Tibial nerve (tissue), 4 donors: ENCODE measurements around the gene KIRREL2. TPM values are rescaled to one million over a fixed set of nuclear protein-coding genes. Genes with fewer than 3 reads are reported as not detected.
"Not testable (repeated sequence)": the region's sequence is repeated elsewhere in the genome, so short reads cannot be mapped to it uniquely, and the experiment has no call there.

Experiments used
- DNase-seq, 2 donors: peaks; one replicate each; pipeline ENCODE4 v3.0.0-alpha.2; 2019; ENCODE audit warnings: low spot score in 2 of 2
- H3K27ac ChIP-seq, 4 donors: fragments of 200-600 bp; sonication (generic) in 3 of 4; one replicate each; pipeline ENCODE4 v1.5.1; 2017 to 2019; ENCODE audit warnings: mild to moderate bottlenecking in 1 of 4
- H3K27me3 ChIP-seq, 2 donors: fragments of 200-600 bp; sonication (generic) in 1 of 2; one replicate each; pipeline versions ENCODE4 v1.5.1 to v1.6.0; 2017 to 2019
- H3K36me3 ChIP-seq, 3 donors: fragments of 200-600 bp; sonication (generic); one replicate each; pipeline ENCODE4 v1.5.1; 2018 to 2019
- H3K4me1 ChIP-seq, 4 donors: fragments of 200-600 bp; sonication (generic) in 3 of 4; one replicate each; pipeline ENCODE4 v1.5.1; 2017 to 2019
- H3K4me3 ChIP-seq, 4 donors: fragments of 200-600 bp; sonication (generic) in 3 of 4; one replicate each; pipeline ENCODE4 v1.5.1; 2017 to 2019; ENCODE audit warnings: mild to moderate bottlenecking in 1 of 4, moderate library complexity in 1 of 4
- H3K9me3 ChIP-seq, 4 donors: fragments of 200-600 bp; sonication (generic) in 3 of 4; one replicate each; pipeline ENCODE4 v1.5.1; 2017 to 2019
- EP300 ChIP-seq, 2 donors: sonication (generic); formaldehyde crosslinking; IDR thresholded peaks; one replicate each; pipeline ENCODE4 v1.6.1; 2017; ENCODE audit warnings: antibody characterized with exemption in 2 of 2, mild to moderate bottlenecking in 1 of 2
- POLR2A ChIP-seq, 2 donors: fragments of 450-650 bp; IDR thresholded peaks; one replicate each; pipeline ENCODE4 v1.6.1; 2017; ENCODE audit warnings: antibody characterized with exemption in 2 of 2, mild to moderate bottlenecking in 2 of 2, moderate library complexity in 2 of 2
- WGBS, 2 donors: methylation state at CpG; one replicate each; pipeline ENCODE4 v1.1.5; 2018; 5-methylcytosine and 5-hydroxymethylcytosine counted together
- total RNA-seq, 4 donors: library from RNA; depleted of rRNA; stranded (reverse); fragments of >200 nt; gene quantifications; one replicate each; pipeline ENCODE4 v1.1.0, GENCODE V29; 2016
- TF ChIP-seq, protein P1 (sequence below), 5 experiments: fragments of 200-600 bp in 3 of 5; fragments of 450-650 bp in 2 of 5; sonication (generic) in 3 of 5; IDR thresholded peaks; one replicate each; pipeline ENCODE4 v1.5.1; 2016 to 2019; ENCODE audit warnings: antibody characterized with exemption in 5 of 5, mild to moderate bottlenecking in 3 of 5, moderate library complexity in 2 of 5

The KIRREL2 gene
- total RNA-seq, 4 donors from 2014 or later, result 0.44 TPM; not detected in 3

DNA sequence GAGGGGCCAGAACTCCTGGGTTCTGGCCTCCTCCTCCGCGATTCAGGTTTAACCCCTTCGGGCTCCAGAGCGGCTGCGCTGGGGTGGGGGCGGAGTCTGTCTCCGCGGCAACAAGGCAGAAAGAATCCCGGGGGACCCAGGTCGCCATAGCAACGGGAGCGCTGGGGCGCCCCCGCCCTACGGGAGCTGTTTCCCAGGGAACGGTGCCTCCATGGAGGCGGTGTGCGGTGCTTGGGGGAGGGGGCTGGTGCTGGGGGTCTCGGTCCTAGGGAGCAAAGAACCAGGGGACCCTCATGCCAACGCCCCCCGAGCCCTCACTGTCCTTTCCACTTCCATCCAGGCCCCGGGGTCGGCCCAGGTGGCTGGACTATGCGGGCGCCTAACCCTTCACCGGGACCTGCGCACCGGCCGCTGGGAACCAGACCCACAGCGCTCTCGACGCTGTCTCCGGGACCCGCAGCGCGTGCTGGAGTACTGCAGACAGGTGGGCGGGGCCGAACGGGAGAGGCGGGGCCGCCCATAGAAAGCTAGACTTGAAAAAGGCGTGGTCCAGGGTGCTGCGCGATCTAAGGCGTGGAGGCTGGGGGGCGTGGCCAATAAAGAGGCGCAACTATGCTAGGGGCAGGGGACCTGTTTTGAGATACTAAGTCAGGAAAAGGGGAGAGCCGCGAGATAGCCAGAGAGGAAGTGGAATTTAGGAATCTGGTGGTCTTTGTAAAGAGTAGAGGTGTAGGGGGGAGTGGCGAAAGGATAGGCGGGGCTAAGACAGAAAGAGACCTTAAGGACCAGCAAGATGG, 12.8 kb downstream of the KIRREL2 start:
- no peaks in the 10 kb centered on the region for H3K9me3 ChIP-seq
- peaks cover 0 to 4% (median 0%) of the 10 kb centered on the region in 3 donors for H3K36me3 ChIP-seq
- H3K27me3 ChIP-seq, result peaks cover 0 to 58% of the 10 kb centered on the region in 2 donors
- DNase-seq, result no peak
- 1 to 2% methylated on average over 36 to 49 of the region's 51 CpGs for WGBS, 2 donors
- H3K4me3 ChIP-seq, result peak overlapping the region in 3 of 4 donors; percentile 6 to 58 (median 31)
- TF ChIP-seq EP300 (IDR thresholded peaks at IDR 0.05), result no peak
- TF ChIP-seq, protein P1, sequence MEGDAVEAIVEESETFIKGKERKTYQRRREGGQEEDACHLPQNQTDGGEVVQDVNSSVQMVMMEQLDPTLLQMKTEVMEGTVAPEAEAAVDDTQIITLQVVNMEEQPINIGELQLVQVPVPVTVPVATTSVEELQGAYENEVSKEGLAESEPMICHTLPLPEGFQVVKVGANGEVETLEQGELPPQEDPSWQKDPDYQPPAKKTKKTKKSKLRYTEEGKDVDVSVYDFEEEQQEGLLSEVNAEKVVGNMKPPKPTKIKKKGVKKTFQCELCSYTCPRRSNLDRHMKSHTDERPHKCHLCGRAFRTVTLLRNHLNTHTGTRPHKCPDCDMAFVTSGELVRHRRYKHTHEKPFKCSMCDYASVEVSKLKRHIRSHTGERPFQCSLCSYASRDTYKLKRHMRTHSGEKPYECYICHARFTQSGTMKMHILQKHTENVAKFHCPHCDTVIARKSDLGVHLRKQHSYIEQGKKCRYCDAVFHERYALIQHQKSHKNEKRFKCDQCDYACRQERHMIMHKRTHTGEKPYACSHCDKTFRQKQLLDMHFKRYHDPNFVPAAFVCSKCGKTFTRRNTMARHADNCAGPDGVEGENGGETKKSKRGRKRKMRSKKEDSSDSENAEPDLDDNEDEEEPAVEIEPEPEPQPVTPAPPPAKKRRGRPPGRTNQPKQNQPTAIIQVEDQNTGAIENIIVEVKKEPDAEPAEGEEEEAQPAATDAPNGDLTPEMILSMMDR (IDR thresholded peaks at IDR 0.05), result no peak
- TF ChIP-seq POLR2A (IDR thresholded peaks at IDR 0.05), result no peak
- H3K4me1 ChIP-seq, result peaks cover 0 to 29% (median 17%) of the 10 kb centered on the region in 4 donors
- H3K27ac ChIP-seq, result peak overlapping the region in 1 of 4 donors; percentile 33

DNA sequence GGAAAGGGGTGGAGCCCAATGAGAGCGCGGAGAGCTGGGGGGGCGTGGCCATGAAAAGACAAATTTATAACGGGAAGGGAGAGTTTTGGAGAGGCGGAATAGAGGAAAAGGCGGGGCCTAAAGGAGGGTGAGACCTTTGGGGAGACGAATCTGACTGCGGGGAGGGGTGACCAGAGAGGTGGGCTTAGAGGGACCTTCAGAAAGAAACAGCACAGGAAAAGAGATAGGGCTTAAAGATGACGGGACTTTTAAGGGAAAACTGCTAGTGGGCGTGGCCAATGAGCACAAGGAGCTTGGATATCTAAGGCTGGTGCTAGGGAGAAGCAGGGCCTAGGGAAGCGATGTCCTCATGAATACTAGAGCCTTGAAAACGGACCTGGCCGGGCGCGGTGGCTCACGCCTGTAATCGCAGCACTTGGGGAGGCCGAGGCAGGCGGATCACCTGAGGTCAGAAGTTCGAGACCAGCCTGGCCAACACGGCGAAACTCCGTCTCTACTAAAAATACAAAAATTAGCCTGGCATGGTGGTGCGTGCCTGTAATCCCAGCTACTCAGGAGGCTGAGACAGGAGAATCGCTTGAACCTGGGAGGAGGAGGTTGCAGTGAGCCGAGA, 13.5 kb downstream of the KIRREL2 start:
- H3K36me3 ChIP-seq, H3K9me3 ChIP-seq, H3K27ac ChIP-seq, DNase-seq: not testable (repeated sequence)
- Histone ChIP-seq H3K4me1 (peaks cover 0 to 29% (median 17%) of the 10 kb centered on the region in 4 donors), H3K27me3 (peaks cover 0 to 56% of the 10 kb centered on the region in 2 donors), H3K4me3 (peak overlapping the region in 2 of 4 donors; percentile 6 to 58)
- 45 to 48% methylated on average over 26 of the region's 26 CpGs for WGBS, 2 donors

DNA sequence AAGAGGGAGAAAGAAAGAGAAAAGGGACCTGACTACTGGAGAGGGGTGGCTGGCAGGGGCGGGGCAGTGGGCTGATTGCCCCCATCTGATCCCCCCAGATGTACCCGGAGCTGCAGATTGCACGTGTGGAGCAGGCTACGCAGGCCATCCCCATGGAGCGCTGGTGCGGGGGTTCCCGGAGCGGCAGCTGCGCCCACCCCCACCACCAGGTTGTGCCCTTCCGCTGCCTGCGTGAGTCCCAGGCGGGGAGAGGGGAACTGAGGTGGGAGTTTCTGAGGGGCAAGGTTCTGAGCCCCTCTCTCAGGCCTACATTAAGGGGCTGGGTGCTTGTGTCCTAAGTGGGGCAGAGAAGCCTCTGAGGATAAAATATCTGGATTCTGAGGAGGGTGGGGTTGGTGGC, 14.1 kb downstream of the KIRREL2 start:
- no peak overlapping the region for H3K27ac ChIP-seq
- TF ChIP-seq POLR2A (IDR thresholded peaks at IDR 0.05) (no peak), EP300 (IDR thresholded peaks at IDR 0.05) (no peak)
- TF ChIP-seq, protein P1 (IDR thresholded peaks at IDR 0.05), result no peak
- no peak for DNase-seq
- no peak overlapping the region for H3K4me3 ChIP-seq
- H3K36me3 ChIP-seq, result peaks cover 0 to 8% (median 0%) of the 10 kb centered on the region in 3 donors
- peaks cover 0 to 56% of the 10 kb centered on the region in 2 donors for H3K27me3 ChIP-seq
- peaks cover 0 to 29% (median 17%) of the 10 kb centered on the region in 4 donors for H3K4me1 ChIP-seq
- 76 to 78% methylated on average over 8 to 12 of the region's 12 CpGs for WGBS, 2 donors
- H3K9me3 ChIP-seq, result no peaks in the 10 kb centered on the region

DNA sequence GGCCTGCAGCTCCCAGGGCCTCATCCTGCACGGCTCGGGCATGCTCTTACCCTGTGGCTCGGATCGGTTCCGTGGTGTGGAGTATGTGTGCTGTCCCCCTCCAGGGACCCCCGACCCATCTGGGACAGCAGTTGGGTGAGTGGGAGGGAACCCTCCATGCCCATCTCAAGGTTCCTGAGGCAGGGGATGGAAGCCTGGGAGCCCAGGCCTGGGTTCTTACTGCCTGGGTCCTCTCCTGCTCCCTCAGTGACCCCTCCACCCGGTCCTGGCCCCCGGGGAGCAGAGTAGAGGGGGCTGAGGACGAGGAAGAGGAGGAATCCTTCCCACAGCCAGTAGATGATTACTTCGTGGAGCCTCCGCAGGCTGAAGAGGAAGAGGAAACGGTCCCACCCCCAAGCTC, 14.9 kb downstream of the KIRREL2 start:
- Histone ChIP-seq H3K4me3 (no peak overlapping the region), H3K9me3 (no peaks in the 10 kb centered on the region), H3K4me1 (peaks cover 0 to 29% (median 17%) of the 10 kb centered on the region in 4 donors), H3K36me3 (peaks cover 0 to 8% (median 0%) of the 10 kb centered on the region in 3 donors), H3K27me3 (peaks cover 0 to 50% of the 10 kb centered on the region in 2 donors), H3K27ac (no peak overlapping the region)
- TF ChIP-seq POLR2A (IDR thresholded peaks at IDR 0.05) (no peak), EP300 (IDR thresholded peaks at IDR 0.05) (no peak)
- TF ChIP-seq, protein P1 (IDR thresholded peaks at IDR 0.05), result no peak
- no peak for DNase-seq
- 76% methylated on average over 12 of the region's 12 CpGs for WGBS, 2 donors

DNA sequence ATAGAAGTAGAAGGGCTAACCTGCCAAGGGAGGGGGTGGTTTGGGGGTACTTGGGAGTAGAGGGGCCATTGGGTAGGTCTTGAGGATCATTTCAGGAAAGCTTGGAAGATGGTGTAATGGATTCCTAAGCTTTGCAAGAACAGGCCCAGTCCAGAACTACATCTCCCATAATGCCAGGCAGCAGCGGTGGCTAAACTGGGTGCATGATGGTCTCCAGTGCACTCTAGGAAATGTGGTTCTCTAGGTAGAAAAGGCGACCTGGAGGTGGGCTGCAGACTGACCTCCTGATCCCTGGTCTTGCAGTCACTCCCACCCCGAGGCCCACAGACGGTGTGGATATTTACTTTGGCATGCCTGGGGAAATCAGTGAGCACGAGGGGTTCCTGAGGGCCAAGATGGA, 15.5 kb downstream of the KIRREL2 start:
- Histone ChIP-seq H3K4me1 (peaks cover 0 to 29% (median 17%) of the 10 kb centered on the region in 4 donors), H3K36me3 (peaks cover 0 to 8% (median 0%) of the 10 kb centered on the region in 3 donors), H3K27ac (no peak overlapping the region), H3K9me3 (no peaks in the 10 kb centered on the region), H3K27me3 (peaks cover 0 to 50% of the 10 kb centered on the region in 2 donors), H3K4me3 (no peak overlapping the region)
- DNase-seq, result no peak
- TF ChIP-seq, protein P1 (IDR thresholded peaks at IDR 0.05), result no peak
- TF ChIP-seq EP300 (IDR thresholded peaks at IDR 0.05) (no peak), POLR2A (IDR thresholded peaks at IDR 0.05) (no peak)
- 72 to 83% methylated on average over 4 to 5 of the region's 5 CpGs for WGBS, 2 donors
